Activated naive CD8-positive, alpha-beta T cell treated with anti-CD3 and anti-CD28 coated beads, Interleukin-2, amount 10 ng/mL, durations not matched to agents 7 days and 5 days (primary cell): ENCODE results near the gene NUF2. TPM values are rescaled to one million over a fixed set of nuclear protein-coding genes. Genes with fewer than 3 reads are reported as not detected.
"Not testable (repeated sequence)": the region's sequence is repeated elsewhere in the genome, so short reads cannot be mapped to it uniquely, and the experiment has no call there.

Experiments
- ATAC-seq: fragments of 150-1000 bp; cut with Tn5 transposase; one replicate; pipeline ENCODE4 v1.10.0; 2021; ENCODE audit warnings: low read depth, moderate library complexity
- POLR2A ChIA-PET: fragments of 350-600 bp; sonication (Branson Sonifier 250); formaldehyde crosslinking; loops from one replicate; lab custom pipeline; 2021; ENCODE audit warnings: antibody characterized with exemption; lab: Charles Lee
- DNase-seq: peaks from one replicate; pipeline ENCODE4 v3.0.0; 2021
- H3K27ac Mint-ChIP-seq: one replicate; pipeline ENCODE4 v1.8.0; 2022; ENCODE audit warnings: mild to moderate bottlenecking, mixed read lengths
- H3K27me3 Mint-ChIP-seq: one replicate; pipeline ENCODE4 v1.8.0; 2022; ENCODE audit warnings: mild to moderate bottlenecking, moderate library complexity, mixed read lengths
- H3K36me3 Mint-ChIP-seq: one replicate; pipeline ENCODE4 v1.8.0; 2021; ENCODE audit warnings: mild to moderate bottlenecking, mixed read lengths
- H3K4me1 Mint-ChIP-seq: one replicate; pipeline ENCODE4 v1.8.0; 2021; ENCODE audit warnings: mixed read lengths
- H3K4me3 Mint-ChIP-seq: one replicate; pipeline ENCODE4 v1.8.0; 2022; ENCODE audit warnings: mild to moderate bottlenecking, moderate library complexity, mixed read lengths
- H3K9me3 Mint-ChIP-seq: one replicate; pipeline ENCODE4 v1.8.0; 2021; ENCODE audit warnings: mixed read lengths
- total RNA-seq, 2 experiments: library from RNA; stranded (reverse); gene quantifications; one replicate each; pipeline ENCODE4 v1.2.3, GENCODE V29; 2021

NUF2 gene
- total RNA-seq, 2 experiments from 2014 or later, result 50.2 to 50.6 TPM

DNA sequence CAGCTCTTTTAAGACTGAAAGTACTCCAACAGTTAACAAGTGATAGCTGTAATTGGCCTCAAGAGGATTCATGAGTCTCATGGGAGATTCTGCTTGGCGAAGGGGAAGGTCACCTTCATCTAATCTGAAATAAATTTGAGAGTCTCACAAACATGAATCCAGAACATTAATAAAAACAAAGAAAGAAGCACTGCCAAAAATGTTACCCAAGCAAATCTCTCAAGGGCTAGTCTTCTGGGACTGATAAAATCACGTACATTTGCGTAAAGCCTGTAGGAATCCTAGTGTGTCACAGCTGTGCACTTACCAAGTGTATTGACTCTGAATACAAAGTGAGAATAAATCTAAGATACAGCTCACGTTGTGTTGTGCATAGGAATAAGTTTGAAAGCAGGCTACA lies 21.2 kb upstream of the NUF2 start:
- no peaks in the 10 kb centered on the region for H3K9me3 Mint-ChIP-seq
- no peak overlapping the region for H3K27ac Mint-ChIP-seq
- no peaks in the 10 kb centered on the region for H3K27me3 Mint-ChIP-seq
- no peak for ATAC-seq
- H3K36me3 Mint-ChIP-seq, result peaks cover 33% of the 10 kb centered on the region
- no peak for DNase-seq
- POLR2A ChIA-PET, result no interaction called here
- no peak overlapping the region for H3K4me3 Mint-ChIP-seq
- no peaks in the 10 kb centered on the region for H3K4me1 Mint-ChIP-seq

DNA sequence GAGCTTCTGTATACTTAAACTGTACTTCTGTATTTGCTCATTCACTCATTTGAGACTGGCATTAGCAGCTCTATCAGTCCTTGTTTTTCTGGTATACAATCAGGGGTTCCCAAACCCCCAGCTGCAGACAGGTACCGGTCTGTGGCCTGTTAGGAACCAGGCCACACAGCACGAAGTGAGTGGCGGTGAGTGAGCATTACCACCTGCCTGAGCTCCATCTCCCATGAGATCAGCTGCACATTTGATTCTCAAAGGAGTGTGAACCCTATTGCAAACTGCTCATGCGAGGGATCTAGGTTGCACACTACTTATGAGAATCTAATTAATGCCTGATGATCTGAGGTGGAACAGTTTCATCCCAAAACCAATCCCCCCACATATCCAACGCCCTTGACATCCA lies 18.2 kb upstream of the NUF2 start:
- Mint-ChIP-seq H3K9me3 (no peaks in the 10 kb centered on the region), H3K4me1 (no peaks in the 10 kb centered on the region), H3K27ac (no peak overlapping the region), H3K36me3 (peaks cover 26% of the 10 kb centered on the region), H3K4me3 (no peak overlapping the region), H3K27me3 (no peaks in the 10 kb centered on the region)
- POLR2A ChIA-PET, result no interaction called here
- no peak for DNase-seq
- no peak for ATAC-seq

DNA sequence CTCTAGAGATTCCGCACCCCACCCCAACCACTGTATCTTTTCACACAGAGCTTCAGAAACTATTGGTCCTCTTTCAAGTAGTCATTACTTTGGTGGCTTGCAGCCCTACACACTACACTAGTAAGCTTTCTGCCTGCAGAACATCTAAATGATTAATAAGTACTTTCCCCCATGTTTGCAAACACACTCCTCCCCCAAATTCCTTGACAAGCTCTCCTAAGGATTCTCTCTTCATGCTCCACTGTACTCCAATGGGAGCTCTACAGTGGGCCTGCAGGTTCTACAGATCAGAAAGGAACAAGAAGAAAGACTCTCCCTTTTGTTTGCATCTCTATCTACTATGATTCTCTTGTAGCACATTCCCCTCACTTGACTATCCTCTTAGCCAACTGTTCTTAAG lies 16.3 kb upstream of the NUF2 start:
- DNase-seq (no peak), ATAC-seq (no peak)
- Mint-ChIP-seq H3K4me3 (no peak overlapping the region), H3K9me3 (no peaks in the 10 kb centered on the region), H3K27ac (no peak overlapping the region), H3K27me3 (no peaks in the 10 kb centered on the region), H3K36me3 (peaks cover 21% of the 10 kb centered on the region), H3K4me1 (no peaks in the 10 kb centered on the region)
- POLR2A ChIA-PET, result no interaction called here

DNA sequence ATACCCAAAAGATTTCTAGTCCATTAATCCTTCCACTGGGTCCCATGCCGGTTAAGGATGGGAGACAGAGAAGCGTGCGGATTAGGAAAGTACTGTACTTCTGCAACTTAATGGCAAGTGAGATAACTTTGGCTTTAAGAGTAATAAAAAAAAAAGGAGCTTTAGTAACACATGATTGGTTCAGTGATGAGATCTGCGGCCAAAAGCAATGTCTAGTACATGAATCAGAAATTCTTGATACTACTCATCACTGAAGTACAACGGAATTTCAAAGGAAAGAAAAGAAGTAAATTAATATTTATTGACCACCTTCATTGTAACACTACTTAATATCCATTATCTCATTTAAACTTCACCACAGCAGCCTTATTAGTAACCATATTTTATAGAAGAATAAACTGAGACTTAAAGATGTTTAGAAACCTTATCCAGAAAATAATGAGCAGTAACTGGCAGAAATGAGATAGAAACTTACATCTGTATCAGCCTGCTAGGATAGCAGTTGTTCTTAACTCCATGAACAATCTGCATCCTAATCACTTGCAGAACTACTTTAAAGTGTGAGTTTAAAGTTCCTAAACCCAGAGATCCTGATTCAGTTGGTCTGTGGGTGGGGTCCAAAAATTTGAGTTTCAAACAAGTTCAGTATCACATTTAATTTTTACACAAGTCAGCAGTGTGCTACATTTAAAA lies 14.1 kb upstream of the NUF2 start:
- ATAC-seq (no peak), DNase-seq (no peak)
- H3K36me3 Mint-ChIP-seq, result peaks cover 21% of the 10 kb centered on the region
- POLR2A ChIA-PET, result no interaction called here
- H3K9me3 Mint-ChIP-seq, result no peaks in the 10 kb centered on the region
- H3K27ac Mint-ChIP-seq, result no peak overlapping the region
- no peak overlapping the region for H3K4me3 Mint-ChIP-seq
- no peaks in the 10 kb centered on the region for H3K27me3 Mint-ChIP-seq
- no peaks in the 10 kb centered on the region for H3K4me1 Mint-ChIP-seq

DNA sequence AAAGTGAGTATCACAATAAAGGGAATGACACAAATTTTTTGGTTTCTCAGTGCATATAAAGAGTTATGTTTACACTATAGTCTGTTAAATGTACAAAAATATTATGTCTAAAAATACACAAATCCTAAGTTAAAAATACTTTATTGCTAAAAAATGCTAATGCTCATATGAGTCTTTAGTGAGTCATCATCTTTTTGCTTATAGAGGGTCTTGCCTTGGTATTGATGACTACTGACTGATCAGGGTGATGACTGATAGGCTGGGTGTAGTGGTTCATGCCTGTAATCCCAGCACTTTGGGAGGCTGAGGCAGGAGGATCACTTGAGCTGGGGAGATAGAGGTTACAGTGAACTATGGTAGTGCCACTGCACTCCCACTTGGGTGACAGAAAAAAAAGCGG lies 12.9 kb upstream of the NUF2 start:
- Mint-ChIP-seq H3K27me3 (no peaks in the 10 kb centered on the region), H3K4me1 (no peaks in the 10 kb centered on the region), H3K9me3 (no peaks in the 10 kb centered on the region), H3K4me3 (no peak overlapping the region), H3K27ac (no peak overlapping the region), H3K36me3 (peaks cover 17% of the 10 kb centered on the region)
- POLR2A ChIA-PET, result no interaction called here
- DNase-seq, result no peak
- no peak for ATAC-seq

DNA sequence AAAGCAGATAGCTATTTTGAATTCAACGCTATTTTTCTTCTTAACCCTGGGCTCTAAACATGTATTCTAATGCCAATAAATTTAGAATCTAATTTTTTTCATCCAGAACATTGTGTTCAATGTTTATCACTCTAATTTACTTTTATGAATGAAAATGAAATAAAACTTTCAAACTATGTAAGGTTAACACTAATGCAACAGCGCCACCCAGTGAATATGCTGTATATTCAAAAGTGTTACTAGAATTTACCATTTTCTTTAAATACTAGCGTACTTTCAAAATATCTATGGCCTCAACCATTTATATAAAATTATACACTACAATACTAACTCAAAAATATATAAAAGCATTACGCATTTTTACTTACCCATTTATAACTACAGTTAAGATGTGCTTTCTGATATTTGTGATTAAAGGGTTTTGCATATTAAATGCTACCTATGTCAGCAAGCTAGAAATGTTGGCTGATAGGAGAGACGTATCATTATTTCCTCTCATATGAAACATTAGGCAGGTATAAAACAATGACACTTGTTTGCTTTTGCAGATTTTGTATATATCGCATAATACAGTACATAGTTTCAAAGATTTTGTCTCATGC lies 5.9 kb upstream of the NUF2 start:
- Mint-ChIP-seq H3K27me3 (no peaks in the 10 kb centered on the region), H3K9me3 (no peaks in the 10 kb centered on the region), H3K36me3 (peaks cover 5% of the 10 kb centered on the region), H3K4me1 (peaks cover 4% of the 10 kb centered on the region), H3K4me3 (no peak overlapping the region), H3K27ac (no peak overlapping the region)
- ATAC-seq (no peak), DNase-seq (no peak)
- POLR2A ChIA-PET, result no interaction called here

DNA sequence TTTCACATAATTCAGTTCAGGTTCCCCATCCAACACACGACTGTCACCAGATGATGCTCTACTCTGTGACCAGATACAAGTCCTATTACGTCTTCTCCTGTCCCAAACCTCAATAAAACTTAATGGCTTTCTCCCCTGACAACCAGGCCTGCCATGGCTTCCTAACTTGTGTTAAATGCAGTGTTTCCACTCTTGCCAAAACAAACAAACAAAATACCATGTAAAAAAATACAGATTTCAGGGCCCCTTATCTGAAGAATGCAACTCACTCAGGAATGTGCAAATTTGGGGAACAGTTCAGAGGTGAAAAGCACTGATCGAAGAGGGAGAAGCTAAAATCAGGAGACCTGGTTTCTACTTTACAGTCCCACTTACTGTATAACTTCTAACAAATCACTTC lies 863 bp upstream of the NUF2 start:
- Mint-ChIP-seq H3K4me1 (peaks cover 29% of the 10 kb centered on the region), H3K27me3 (no peaks in the 10 kb centered on the region), H3K9me3 (no peaks in the 10 kb centered on the region), H3K27ac (peak overlapping the region; percentile 96), H3K4me3 (peak overlapping the region; percentile 93), H3K36me3 (peaks cover 11% of the 10 kb centered on the region)
- POLR2A ChIA-PET, result no interaction called here
- ATAC-seq, result no peak
- no peak for DNase-seq

DNA sequence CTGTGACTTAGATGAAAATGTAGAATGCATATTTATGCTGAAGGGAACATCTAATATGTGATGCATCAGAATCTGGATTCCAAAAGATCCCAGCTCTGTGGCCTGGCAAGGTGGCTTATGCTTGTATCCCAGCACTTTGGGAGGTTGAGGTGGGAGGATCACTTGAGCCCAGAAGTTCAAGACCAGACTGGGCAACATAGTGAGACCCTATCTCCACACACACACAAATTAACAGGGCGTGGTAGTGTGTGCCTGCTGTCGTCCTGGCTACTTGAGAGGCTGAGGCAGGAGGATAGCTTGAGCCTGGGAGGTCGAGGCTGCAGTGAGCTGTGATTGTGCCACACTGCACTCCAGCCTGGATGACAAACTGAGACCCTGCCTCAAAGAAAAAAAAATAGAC lies 1.6 kb downstream of the NUF2 start:
- DNase-seq, ATAC-seq, POLR2A ChIA-PET, H3K27me3 Mint-ChIP-seq, H3K9me3 Mint-ChIP-seq: not testable (repeated sequence)
- Mint-ChIP-seq H3K4me1 (peaks cover 31% of the 10 kb centered on the region), H3K36me3 (peaks cover 21% of the 10 kb centered on the region), H3K4me3 (peak overlapping the region; percentile 93), H3K27ac (peak overlapping the region; percentile 71)

DNA sequence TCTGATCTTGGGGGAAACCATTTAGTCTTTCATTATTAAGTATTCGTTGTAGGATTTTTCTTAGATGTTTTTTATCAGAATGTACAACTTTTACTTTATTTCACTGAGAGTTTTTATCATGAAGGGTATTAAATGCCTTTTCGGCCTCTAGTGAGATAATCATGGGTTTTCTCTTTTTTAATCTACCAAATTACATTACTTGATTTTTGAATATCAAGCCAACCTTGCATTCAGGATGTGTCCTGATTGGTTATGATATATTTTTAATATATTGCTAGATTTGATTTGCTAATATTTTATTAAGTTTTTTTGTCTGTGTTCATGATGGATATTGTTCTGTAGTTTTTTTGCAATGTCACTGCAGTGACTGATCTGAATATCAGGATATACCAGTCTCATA lies 9.4 kb downstream of the NUF2 start:
- H3K4me1 Mint-ChIP-seq, result peaks cover 11% of the 10 kb centered on the region
- DNase-seq (no peak), ATAC-seq (no peak)
- H3K27ac Mint-ChIP-seq, result no peak overlapping the region
- H3K36me3 Mint-ChIP-seq, result peaks cover 70% of the 10 kb centered on the region
- POLR2A ChIA-PET, result no interaction called here
- H3K9me3 Mint-ChIP-seq, result peaks cover 10% of the 10 kb centered on the region
- no peaks in the 10 kb centered on the region for H3K27me3 Mint-ChIP-seq
- no peak overlapping the region for H3K4me3 Mint-ChIP-seq

DNA sequence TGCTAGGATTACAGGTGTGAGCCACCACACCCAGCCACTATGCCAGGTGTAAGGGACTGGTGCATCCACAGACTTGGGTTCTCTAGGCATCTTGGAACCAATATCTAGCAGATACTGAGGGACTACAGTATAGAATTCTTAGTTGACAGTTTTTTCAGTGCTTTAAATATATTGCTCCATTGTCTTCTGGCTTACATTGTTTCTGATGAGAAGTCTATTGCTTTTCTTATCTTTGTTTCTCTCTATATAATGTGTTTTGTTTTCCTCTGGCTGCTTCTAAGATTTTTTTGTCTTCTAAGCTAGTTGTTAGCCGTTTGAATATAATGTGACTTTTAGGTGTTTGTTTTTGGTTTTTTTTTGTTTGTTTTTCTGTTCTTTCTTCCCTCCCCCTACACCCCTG lies 13.5 kb downstream of the NUF2 start:
- H3K27me3 Mint-ChIP-seq, result no peaks in the 10 kb centered on the region
- H3K4me1 Mint-ChIP-seq, result peaks cover 5% of the 10 kb centered on the region
- ATAC-seq (no peak), DNase-seq (no peak)
- POLR2A ChIA-PET, result no interaction called here
- H3K9me3 Mint-ChIP-seq, result peaks cover 10% of the 10 kb centered on the region
- H3K4me3 Mint-ChIP-seq, result no peak overlapping the region
- no peak overlapping the region for H3K27ac Mint-ChIP-seq
- H3K36me3 Mint-ChIP-seq, result peaks cover 66% of the 10 kb centered on the region

DNA sequence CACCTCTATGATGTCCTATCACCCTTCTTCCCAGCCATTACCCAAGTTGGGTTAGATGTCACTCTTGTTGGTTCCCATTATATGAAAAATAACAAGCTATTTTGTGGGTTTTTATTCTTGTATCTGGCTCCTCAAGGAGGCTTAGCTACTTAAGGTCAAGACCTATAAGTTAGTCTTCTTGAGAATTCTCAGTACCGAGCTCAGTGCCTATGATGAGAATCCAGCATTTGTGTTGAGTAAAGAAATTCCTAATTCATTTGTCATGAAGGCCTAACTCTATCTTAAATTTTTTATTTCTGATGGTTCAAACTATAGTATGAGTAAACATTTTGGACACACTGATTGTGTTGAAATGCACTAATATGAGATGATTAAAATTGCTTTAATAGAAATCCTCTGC lies 15.9 kb downstream of the NUF2 start:
- H3K27me3 Mint-ChIP-seq, result no peaks in the 10 kb centered on the region
- H3K4me3 Mint-ChIP-seq, result no peak overlapping the region
- H3K9me3 Mint-ChIP-seq, result peaks cover 3% of the 10 kb centered on the region
- ATAC-seq (no peak), DNase-seq (no peak)
- POLR2A ChIA-PET, result no interaction called here
- peaks cover 1% of the 10 kb centered on the region for H3K4me1 Mint-ChIP-seq
- no peak overlapping the region for H3K27ac Mint-ChIP-seq
- peaks cover 46% of the 10 kb centered on the region for H3K36me3 Mint-ChIP-seq

DNA sequence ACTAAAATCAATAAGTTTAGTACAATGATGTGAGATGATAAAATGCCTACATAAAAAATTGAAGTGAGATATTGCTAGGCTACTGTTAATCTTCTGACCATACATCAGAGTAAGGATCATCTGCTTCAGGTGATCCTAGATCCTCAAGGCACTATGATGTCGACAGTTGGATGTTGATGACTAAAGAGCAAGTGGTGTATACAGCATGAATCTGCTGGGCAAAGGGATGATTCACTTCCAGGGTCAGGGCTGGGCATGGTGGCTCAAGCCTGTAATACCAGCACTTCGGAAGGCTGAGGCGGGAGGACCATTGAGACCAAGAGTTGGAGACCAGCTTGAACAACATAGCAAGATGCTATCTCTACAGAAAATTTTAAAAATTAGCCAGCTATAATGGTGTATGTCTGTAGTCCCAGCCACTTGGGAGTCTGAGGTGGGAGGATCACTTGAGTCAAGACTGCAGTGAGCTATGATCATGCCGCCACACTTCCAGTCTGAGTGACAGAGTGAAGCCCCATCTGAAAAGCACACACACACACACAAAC lies 24.6 kb downstream of the NUF2 start:
- Mint-ChIP-seq H3K4me3 (no peak overlapping the region), H3K27ac (no peak overlapping the region), H3K36me3 (peaks cover 35% of the 10 kb centered on the region), H3K4me1 (no peaks in the 10 kb centered on the region), H3K27me3 (no peaks in the 10 kb centered on the region), H3K9me3 (no peaks in the 10 kb centered on the region)
- no peak for ATAC-seq
- no peak for DNase-seq
- POLR2A ChIA-PET, result no interaction called here

DNA sequence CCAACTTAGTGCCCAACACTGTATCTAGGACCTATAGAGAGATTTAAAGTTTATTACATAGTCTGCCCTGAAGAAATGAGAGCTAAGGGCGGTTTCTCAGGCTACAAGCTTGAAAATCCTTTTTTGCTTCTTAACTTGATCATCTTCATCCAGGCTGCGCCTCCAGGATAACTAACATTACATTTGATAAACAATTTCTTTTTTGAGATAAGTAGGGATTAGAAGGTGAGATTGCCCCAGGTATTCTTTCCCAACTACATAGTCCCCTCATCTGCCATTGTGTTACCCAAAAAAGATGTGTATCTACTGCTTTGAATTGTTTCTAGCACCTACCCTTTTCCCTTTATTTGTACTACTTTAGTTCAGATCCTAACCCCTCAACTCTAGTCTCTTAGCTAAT lies 25.4 kb downstream of the NUF2 start:
- ATAC-seq (no peak), DNase-seq (no peak)
- Mint-ChIP-seq H3K27ac (no peak overlapping the region), H3K36me3 (peaks cover 38% of the 10 kb centered on the region), H3K9me3 (no peaks in the 10 kb centered on the region), H3K4me1 (no peaks in the 10 kb centered on the region), H3K27me3 (no peaks in the 10 kb centered on the region), H3K4me3 (no peak overlapping the region)
- POLR2A ChIA-PET, result no interaction called here

DNA sequence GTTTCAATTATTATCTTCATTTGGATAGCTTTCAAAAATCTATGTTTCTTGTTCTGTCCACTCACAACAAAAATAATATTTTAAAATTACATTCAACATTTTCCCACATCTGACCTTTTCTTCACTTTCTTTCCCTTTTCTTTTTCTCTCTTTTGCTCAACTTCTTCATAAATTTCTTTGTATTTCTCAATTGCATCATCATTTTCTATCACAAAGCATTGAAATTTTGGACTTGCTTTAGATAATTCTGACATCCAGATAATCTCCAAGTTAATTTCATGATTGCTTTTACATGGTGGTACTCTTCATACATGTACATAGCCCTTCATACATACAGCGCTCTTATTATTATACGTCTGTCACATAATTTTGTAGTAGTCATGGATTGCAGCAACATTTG lies 30.2 kb downstream of the NUF2 start:
- Mint-ChIP-seq H3K27ac (no peak overlapping the region), H3K27me3 (no peaks in the 10 kb centered on the region), H3K4me3 (no peak overlapping the region), H3K36me3 (peaks cover 35% of the 10 kb centered on the region), H3K9me3 (no peaks in the 10 kb centered on the region), H3K4me1 (no peaks in the 10 kb centered on the region)
- POLR2A ChIA-PET, result no interaction called here
- ATAC-seq, result no peak
- no peak for DNase-seq
